Vagina (tissue), 2 donors: Measurements from ENCODE around the gene PTGIS.
A peak's percentile ranks its signal among the peaks of the same experiment; 100 is the strongest.

ENCODE experiments used
- CTCF ChIP-seq, 3 experiments: fragments of 450-650 bp in 2 of 3; fragments of 200-600 bp in 1 of 3; sonication (generic) in 1 of 3; IDR thresholded peaks; one replicate each; pipeline ENCODE4 v1.5.1; 2017 to 2019; ENCODE audit warnings: antibody characterized with exemption in 3 of 3, mild to moderate bottlenecking in 2 of 3, moderate library complexity in 2 of 3
- POLR2A ChIP-seq, 2 donors: fragments of 450-650 bp; IDR thresholded peaks; one replicate each; pipeline ENCODE4 v1.6.1; 2017; ENCODE audit warnings: antibody characterized with exemption in 2 of 2, mild to moderate bottlenecking in 2 of 2, moderate library complexity in 2 of 2
- POLR2AphosphoS5 ChIP-seq, 2 donors: sonication (generic); formaldehyde crosslinking; IDR thresholded peaks; one replicate each; pipeline ENCODE4 v1.9.0; 2017; ENCODE audit warnings: antibody characterized with exemption in 2 of 2, mild to moderate bottlenecking in 2 of 2, low read depth in 1 of 2; ENCODE audit not compliant: insufficient read depth in 1 of 2

DNA sequence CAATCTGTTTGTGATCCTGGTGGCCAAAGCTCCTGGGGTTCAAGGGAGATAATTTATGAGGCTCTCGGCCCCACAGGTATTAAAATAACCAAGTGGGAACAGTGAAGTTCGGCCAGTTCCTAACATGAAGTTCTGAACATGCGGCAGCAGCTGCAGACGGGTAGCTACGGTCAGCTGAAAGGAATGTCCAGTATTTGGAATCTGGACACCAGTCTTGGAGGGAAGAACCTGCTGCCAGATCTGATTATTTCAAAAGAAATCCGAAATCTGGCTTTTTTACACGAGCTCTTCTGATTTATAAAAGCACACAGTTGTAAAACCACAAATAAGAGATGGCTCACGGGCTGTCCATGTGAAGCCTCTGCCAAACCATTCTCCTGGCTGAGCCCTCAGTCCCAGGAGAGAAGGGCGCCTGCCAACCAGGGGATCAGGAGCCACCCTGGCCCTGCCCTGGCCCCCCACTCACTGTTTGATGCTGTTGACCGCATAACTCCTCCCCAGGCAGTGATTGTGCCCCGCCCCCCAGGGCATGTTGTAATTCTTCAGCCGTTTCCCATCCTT is 57.3 kb downstream of the PTGIS start:
- TF ChIP-seq CTCF (IDR thresholded peaks at IDR 0.05) (no peak), POLR2AphosphoS5 (IDR thresholded peaks at IDR 0.05; ENCODE audit: insufficient read depth in 1 of 2, low read depth in 1 of 2) (peak; percentile 21 to 92), POLR2A (IDR thresholded peaks at IDR 0.05) (no peak)
